NB4 (cell line): ENCODE results near the gene TTLL5.
"Not testable (repeated sequence)": the region's sequence is repeated elsewhere in the genome, so short reads cannot be mapped to it uniquely, and the experiment has no call there.

Experiments
- DNase-seq: peaks from one replicate; pipeline ENCODE4 v3.0.0; 2010; ENCODE audit warnings: low read depth
- H3K4me3 ChIP-seq: one replicate; pipeline ENCODE4 v1.5.1; 2011; ENCODE audit warnings: mild to moderate bottlenecking, low read depth, low read length, moderate library complexity
- MYC ChIP-seq: IDR thresholded peaks from 2 replicates; pipeline ENCODE4 v1.6.1; 2011; ENCODE audit warnings: low read depth, low read length
- POLR2A ChIP-seq: IDR thresholded peaks from 2 replicates; pipeline ENCODE4 v1.6.1; 2011; ENCODE audit warnings: mild to moderate bottlenecking; ENCODE audit not compliant: insufficient read length; ENCODE audit errors: extremely low read depth
- TF ChIP-seq, protein P1 (sequence below): IDR thresholded peaks from 2 replicates; pipeline ENCODE4 v1.6.1; 2011; ENCODE audit warnings: low read depth, low read length
- TF ChIP-seq, protein P2 (sequence below): IDR thresholded peaks from one replicate; pipeline ENCODE4 v1.5.1; 2012; ENCODE audit warnings: low read depth, low read length

TTLL5 gene

DNA sequence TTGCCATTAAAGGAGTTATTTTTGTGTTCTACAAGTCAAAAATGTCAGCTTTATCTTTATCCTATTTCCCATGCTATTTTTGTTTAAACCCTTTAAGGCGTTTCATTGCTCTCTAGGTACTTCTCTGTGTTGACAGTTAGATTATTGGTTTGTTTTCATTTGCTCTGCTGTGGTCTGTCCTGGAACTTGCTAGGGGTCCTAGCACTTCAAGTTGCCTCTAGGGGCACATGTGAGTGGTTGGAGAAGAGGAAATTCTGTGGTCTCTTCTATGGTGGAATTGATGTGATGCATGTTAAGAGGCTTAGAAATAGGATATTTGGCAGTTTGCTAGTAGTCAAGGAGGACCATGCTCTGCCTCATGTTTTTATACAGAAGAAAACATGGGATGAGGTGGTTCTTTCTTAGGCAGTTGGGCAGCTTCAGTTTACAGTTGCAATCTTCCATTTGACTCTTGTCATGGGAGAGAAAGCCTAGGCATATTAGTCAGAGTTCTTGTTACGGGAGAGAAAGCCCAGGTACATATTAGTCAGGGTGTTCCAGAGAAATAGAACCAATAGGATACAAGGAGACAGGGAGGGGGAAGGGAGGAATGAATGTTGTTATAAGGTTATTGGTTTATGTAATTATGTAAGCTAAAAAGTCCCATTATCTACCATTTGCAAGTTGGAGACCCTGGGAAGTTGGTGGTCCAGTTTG is 14.4 kb downstream of the TTLL5 start:
- TF ChIP-seq POLR2A (no peak), MYC (no peak)
- TF ChIP-seq, protein P1, sequence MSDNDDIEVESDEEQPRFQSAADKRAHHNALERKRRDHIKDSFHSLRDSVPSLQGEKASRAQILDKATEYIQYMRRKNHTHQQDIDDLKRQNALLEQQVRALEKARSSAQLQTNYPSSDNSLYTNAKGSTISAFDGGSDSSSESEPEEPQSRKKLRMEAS: no peak
- TF ChIP-seq, protein P2, sequence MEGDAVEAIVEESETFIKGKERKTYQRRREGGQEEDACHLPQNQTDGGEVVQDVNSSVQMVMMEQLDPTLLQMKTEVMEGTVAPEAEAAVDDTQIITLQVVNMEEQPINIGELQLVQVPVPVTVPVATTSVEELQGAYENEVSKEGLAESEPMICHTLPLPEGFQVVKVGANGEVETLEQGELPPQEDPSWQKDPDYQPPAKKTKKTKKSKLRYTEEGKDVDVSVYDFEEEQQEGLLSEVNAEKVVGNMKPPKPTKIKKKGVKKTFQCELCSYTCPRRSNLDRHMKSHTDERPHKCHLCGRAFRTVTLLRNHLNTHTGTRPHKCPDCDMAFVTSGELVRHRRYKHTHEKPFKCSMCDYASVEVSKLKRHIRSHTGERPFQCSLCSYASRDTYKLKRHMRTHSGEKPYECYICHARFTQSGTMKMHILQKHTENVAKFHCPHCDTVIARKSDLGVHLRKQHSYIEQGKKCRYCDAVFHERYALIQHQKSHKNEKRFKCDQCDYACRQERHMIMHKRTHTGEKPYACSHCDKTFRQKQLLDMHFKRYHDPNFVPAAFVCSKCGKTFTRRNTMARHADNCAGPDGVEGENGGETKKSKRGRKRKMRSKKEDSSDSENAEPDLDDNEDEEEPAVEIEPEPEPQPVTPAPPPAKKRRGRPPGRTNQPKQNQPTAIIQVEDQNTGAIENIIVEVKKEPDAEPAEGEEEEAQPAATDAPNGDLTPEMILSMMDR: no peak
- peak; percentile 17 for DNase-seq
- no peak overlapping the region for H3K4me3 ChIP-seq

GRCh38 chr14:75685910-75686309 is 24.9 kb downstream of the TTLL5 start:
- H3K4me3 ChIP-seq: no peak overlapping the region
- TF ChIP-seq POLR2A: no peak
- TF ChIP-seq, protein P1: no peak
- TF ChIP-seq, protein P2: no peak
- no peak for TF ChIP-seq MYC
- DNase-seq: no peak

GRCh38 chr14:75689012-75689411 is 28.0 kb downstream of the TTLL5 start:
- H3K4me3 ChIP-seq: no peak overlapping the region
- DNase-seq: no peak
- TF ChIP-seq POLR2A (no peak), MYC (no peak)
- TF ChIP-seq, protein P1: no peak
- TF ChIP-seq, protein P2: no peak

GRCh38 chr14:75690010-75690409 is 29.0 kb downstream of the TTLL5 start:
- no peak overlapping the region for H3K4me3 ChIP-seq
- TF ChIP-seq, protein P2: no peak
- TF ChIP-seq, protein P1: no peak
- TF ChIP-seq MYC (no peak), POLR2A (no peak)
- no peak for DNase-seq

- DNase-seq, H3K4me3 ChIP-seq: not testable (repeated sequence)
Measured at GRCh38 chr14:75695025-75695424, 34.0 kb downstream of the TTLL5 start.

- DNase-seq: no peak
- TF ChIP-seq, protein P1: no peak
- TF ChIP-seq, protein P2: no peak
- TF ChIP-seq POLR2A: no peak
- no peak for TF ChIP-seq MYC
- H3K4me3 ChIP-seq: no peak overlapping the region
Measured at GRCh38 chr14:75697386-75697785, 36.3 kb downstream of the TTLL5 start.
